A549 (cell line): Measurements from ENCODE around the gene RNF215. TPM values are rescaled to one million over a fixed set of nuclear protein-coding genes. Genes with fewer than 3 reads are reported as not detected.

ENCODE experiments used
- ATAC-seq, 2 experiments: fragments of 200-7000 bp in 1 of 2; fragments of >200 bp in 1 of 2; cut with Nextera tagmentation in 1 of 2; cut with Tn5 transposase in 1 of 2; 3 replicates each; pipeline versions ENCODE4 v1.8.0 to v1.9.1; 2018 to 2020; ENCODE audit warnings: mild to moderate bottlenecking in 1 of 2, moderate library complexity in 1 of 2
- CTCF ChIA-PET: fragments of 300-600 bp; sonication (Branson Sonifier 250); formaldehyde crosslinking; extraction: SDS; loops from one replicate; lab custom pipeline; 2021; ENCODE audit warnings: antibody characterized with exemption, inconsistent platforms; lab: Yijun Ruan, JAX
- POLR2A ChIA-PET: fragments of 350-600 bp; formaldehyde crosslinking; extraction: SDS; loops from one replicate; lab custom pipeline; 2021; ENCODE audit warnings: antibody characterized with exemption, inconsistent platforms; lab: Yijun Ruan, JAX
- DNase-seq, 2 experiments: peaks; one replicate each; pipeline versions ENCODE4 v3.0.0 to v3.0.0-alpha.2; 2011 to 2016; ENCODE audit warnings: low read depth in 1 of 2, low spot score in 1 of 2
- FAIRE-seq: peaks from 2 replicates; lab custom pipeline; 2011; peaks lifted over from hg19 to GRCh38; lab: Jason Lieb, UNC
- H3K27ac ChIP-seq, 2 experiments: fragments of >200 bp; sonication (Bioruptor Twin); formaldehyde crosslinking; 3 replicates each; pipeline ENCODE4 v1.5.1; 2016 to 2017
- H3K4me1 ChIP-seq: fragments of >200 bp; sonication (Bioruptor Twin); formaldehyde crosslinking; 3 replicates; pipeline ENCODE4 v1.6.1; 2016
- H3K4me2 ChIP-seq: fragments of >200 bp; sonication (Bioruptor Twin); formaldehyde crosslinking; 3 replicates; pipeline ENCODE4 v1.6.1; 2016
- H3K4me3 ChIP-seq: fragments of >200 bp; sonication (Bioruptor Twin); formaldehyde crosslinking; 3 replicates; pipeline ENCODE4 v1.5.1; 2016
- H3K9me3 ChIP-seq: fragments of >200 bp; sonication (Bioruptor Twin); formaldehyde crosslinking; 3 replicates; pipeline ENCODE4 v1.6.1; 2016
- BHLHE40 ChIP-seq: IDR thresholded peaks from 2 replicates; pipeline ENCODE4 v1.6.1; 2012; ENCODE audit warnings: low read depth, low read length, inconsistent platforms
- CBX2 ChIP-seq: fragments of 200-600 bp; sonication (generic); IDR thresholded peaks from 2 replicates; pipeline ENCODE4 v1.6.1; 2016; ENCODE audit warnings: low read depth, mild to moderate bottlenecking, borderline replicate concordance
- CEBPB ChIP-seq, 2 experiments: fragments of >200 bp in 1 of 2; sonication (Bioruptor Twin) in 1 of 2; formaldehyde crosslinking in 1 of 2; IDR thresholded peaks; 2 replicates each; pipeline ENCODE4 v1.6.1; 2012 to 2016
- EP300 ChIP-seq, 2 experiments: fragments of >200 bp; sonication (Bioruptor Twin); formaldehyde crosslinking; IDR thresholded peaks; 2 replicates in 1 of 2; 3 replicates in 1 of 2; pipeline ENCODE4 v1.6.1; 2016 to 2017
- ESRRA ChIP-seq: fragments of 150-350 bp; IDR thresholded peaks from 2 replicates; pipeline ENCODE4 v1.6.1; 2014; ENCODE audit warnings: mild to moderate bottlenecking, low read length, borderline replicate concordance
- FOSB ChIP-seq: fragments of 250-450 bp; sonication (Bioruptor Pico); IDR thresholded peaks from 2 replicates; pipeline ENCODE4 v1.5.0; 2020; ENCODE audit warnings: mild to moderate bottlenecking, moderate library complexity
- FOSL2 ChIP-seq, 2 experiments: fragments of 450-650 bp in 1 of 2; fragments of >200 bp in 1 of 2; sonication (Bioruptor Twin) in 1 of 2; formaldehyde crosslinking; IDR thresholded peaks; 2 replicates each; pipeline versions ENCODE4 v1.5.0 to v1.6.1; 2016 to 2020; ENCODE audit warnings: mild to moderate bottlenecking in 1 of 2, moderate library complexity in 1 of 2
- HEYL ChIP-seq: fragments of 250-450 bp; sonication (Bioruptor Pico); IDR thresholded peaks from 2 replicates; pipeline ENCODE4 v1.8.0; 2021; ENCODE audit warnings: mild to moderate bottlenecking, moderate library complexity
- HOXA7 ChIP-seq: fragments of 250-450 bp; sonication (Bioruptor Pico); IDR thresholded peaks from 2 replicates; pipeline ENCODE4 v1.5.0; 2020; ENCODE audit warnings: mild to moderate bottlenecking, moderate library complexity
- HOXB13 ChIP-seq: fragments of 250-450 bp; sonication (Bioruptor Pico); IDR thresholded peaks from 2 replicates; pipeline ENCODE4 v1.5.0; 2020; ENCODE audit warnings: low read depth, mild to moderate bottlenecking, moderate library complexity
- JUN ChIP-seq, 2 experiments: fragments of >200 bp; sonication (Bioruptor Twin); formaldehyde crosslinking; IDR thresholded peaks; 2 replicates in 1 of 2; 3 replicates in 1 of 2; pipeline ENCODE4 v1.6.1; 2016 to 2017
- KDM1A ChIP-seq: fragments of 200-600 bp; sonication (generic); IDR thresholded peaks from 2 replicates; pipeline ENCODE4 v1.6.1; 2016; ENCODE audit warnings: low read depth, mild to moderate bottlenecking
- POLR2AphosphoS2 ChIP-seq: conservative IDR thresholded peaks from 2 replicates; pipeline ENCODE4 v1.6.1; 2012; ENCODE audit warnings: low read length, improper control_type of control experiment, inconsistent platforms
- RARB ChIP-seq: fragments of 250-450 bp; sonication (Bioruptor Pico); IDR thresholded peaks from 2 replicates; pipeline ENCODE4 v1.8.0; 2021; ENCODE audit warnings: mild to moderate bottlenecking, moderate library complexity
- SMC3 ChIP-seq: fragments of >200 bp; sonication (Bioruptor Twin); formaldehyde crosslinking; IDR thresholded peaks from 3 replicates; pipeline ENCODE4 v1.6.1; 2018; ENCODE audit warnings: inconsistent platforms
- TFCP2L1 ChIP-seq: fragments of 250-450 bp; sonication (Bioruptor Pico); IDR thresholded peaks from 2 replicates; pipeline ENCODE4 v1.5.0; 2021; ENCODE audit warnings: mild to moderate bottlenecking
- ZSCAN20 ChIP-seq: fragments of 250-450 bp; sonication (Bioruptor Pico); IDR thresholded peaks from 2 replicates; pipeline ENCODE4 v1.8.0; 2022; ENCODE audit warnings: mild to moderate bottlenecking, moderate library complexity
- WGBS: methylation state at CpG from one replicate; pipeline ENCODE4 v1.1.6; 2017; ENCODE audit errors: missing lambda C conversion rate; 5-methylcytosine and 5-hydroxymethylcytosine counted together
- polyA plus RNA-seq, 4 experiments: library from polyadenylated mRNA; depleted of rRNA in 3 of 4; stranded (reverse); fragments of >200 nt; fragmentation: RNase III in 1 of 4; extraction: RNeasy Plus Mini Kit Qiagen cat#74134 plus additional on column Dnase treatment in 1 of 4; gene quantifications; 2 replicates in 3 of 4; 3 replicates in 1 of 4; pipeline ENCODE4 v1.2.3, GENCODE V29; 2011 to 2017
- TF ChIP-seq, protein P1 (sequence below): fragments of 450-650 bp; IDR thresholded peaks from 2 replicates; pipeline ENCODE4 v1.6.1; 2014; ENCODE audit warnings: antibody characterized with exemption
- TF ChIP-seq, protein P2 (sequence below): fragments of >200 bp; sonication (Bioruptor Twin); formaldehyde crosslinking; IDR thresholded peaks from 2 replicates; pipeline ENCODE4 v1.6.1; 2016

Gene RNF215
- polyA plus RNA-seq, 2 of the 4 experiments (the other 2 are of a cell fraction), result 16.4 to 19.5 TPM

DNA sequence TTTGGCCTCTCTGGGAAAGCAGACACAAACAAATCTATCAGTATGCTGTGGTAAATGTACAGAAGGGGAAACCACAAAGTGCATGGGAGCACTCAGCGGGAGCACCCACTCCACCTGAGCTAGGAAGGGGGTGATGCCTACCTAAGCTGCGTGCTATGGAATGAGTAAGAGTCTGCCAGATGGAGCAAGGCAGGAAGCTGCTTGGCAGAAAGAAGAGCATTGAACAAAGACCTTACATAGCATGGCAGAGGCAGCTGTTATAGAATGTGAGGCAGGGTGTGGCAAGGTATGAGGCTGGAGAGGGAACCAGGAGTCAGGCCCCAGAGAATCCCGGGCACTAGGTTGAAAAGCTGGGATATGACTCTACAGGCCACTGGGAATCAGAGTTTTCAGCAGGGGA is 24.6 kb upstream of the RNF215 start:
- ChIA-PET CTCF (interaction anchor here (0.7 to 2.7 kb wide), 4 partner anchors 21 to 55 kb away, joined by 3 to 11 read pairs (median 6); partner anchors contain the start of genes CCDC157, RNF215 and SF3A1), POLR2A (interaction anchor here (0.8 kb wide), 1 partner anchor 15 kb away, joined by 3 read pairs; the partner anchor contains the start of gene SEC14L2)
- no peak overlapping the region for H3K4me2 ChIP-seq
- ATAC-seq, result no peak
- H3K9me3 ChIP-seq, result no peaks in the 10 kb centered on the region
- DNase-seq, result no peak
- no peak for FAIRE-seq
- TF ChIP-seq, protein P1, sequence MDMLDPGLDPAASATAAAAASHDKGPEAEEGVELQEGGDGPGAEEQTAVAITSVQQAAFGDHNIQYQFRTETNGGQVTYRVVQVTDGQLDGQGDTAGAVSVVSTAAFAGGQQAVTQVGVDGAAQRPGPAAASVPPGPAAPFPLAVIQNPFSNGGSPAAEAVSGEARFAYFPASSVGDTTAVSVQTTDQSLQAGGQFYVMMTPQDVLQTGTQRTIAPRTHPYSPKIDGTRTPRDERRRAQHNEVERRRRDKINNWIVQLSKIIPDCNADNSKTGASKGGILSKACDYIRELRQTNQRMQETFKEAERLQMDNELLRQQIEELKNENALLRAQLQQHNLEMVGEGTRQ, result no peak
- TF ChIP-seq KDM1A, result no peak
- no peak for TF ChIP-seq ESRRA
- TF ChIP-seq FOSB (CRISPR knock-in tag), result no peak
- TF ChIP-seq HOXA7 (CRISPR knock-in tag), result no peak
- no peak for TF ChIP-seq TFCP2L1 (CRISPR knock-in tag)
- TF ChIP-seq, protein P2, sequence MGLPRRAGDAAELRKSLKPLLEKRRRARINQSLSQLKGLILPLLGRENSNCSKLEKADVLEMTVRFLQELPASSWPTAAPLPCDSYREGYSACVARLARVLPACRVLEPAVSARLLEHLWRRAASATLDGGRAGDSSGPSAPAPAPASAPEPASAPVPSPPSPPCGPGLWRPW, result no peak
- no peak for TF ChIP-seq JUN (IDR thresholded peaks at IDR 0.05)
- TF ChIP-seq BHLHE40, result no peak
- no peak for TF ChIP-seq FOSL2 (IDR thresholded peaks at IDR 0.05)
- TF ChIP-seq FOSL2 (CRISPR knock-in tag; IDR thresholded peaks at IDR 0.05), result no peak
- 76% methylated on average over 3 of the region's 3 CpGs for WGBS
- H3K4me3 ChIP-seq, result no peak overlapping the region
- peaks cover 18% of the 10 kb centered on the region for H3K4me1 ChIP-seq
- H3K27ac ChIP-seq, result no peak overlapping the region

DNA sequence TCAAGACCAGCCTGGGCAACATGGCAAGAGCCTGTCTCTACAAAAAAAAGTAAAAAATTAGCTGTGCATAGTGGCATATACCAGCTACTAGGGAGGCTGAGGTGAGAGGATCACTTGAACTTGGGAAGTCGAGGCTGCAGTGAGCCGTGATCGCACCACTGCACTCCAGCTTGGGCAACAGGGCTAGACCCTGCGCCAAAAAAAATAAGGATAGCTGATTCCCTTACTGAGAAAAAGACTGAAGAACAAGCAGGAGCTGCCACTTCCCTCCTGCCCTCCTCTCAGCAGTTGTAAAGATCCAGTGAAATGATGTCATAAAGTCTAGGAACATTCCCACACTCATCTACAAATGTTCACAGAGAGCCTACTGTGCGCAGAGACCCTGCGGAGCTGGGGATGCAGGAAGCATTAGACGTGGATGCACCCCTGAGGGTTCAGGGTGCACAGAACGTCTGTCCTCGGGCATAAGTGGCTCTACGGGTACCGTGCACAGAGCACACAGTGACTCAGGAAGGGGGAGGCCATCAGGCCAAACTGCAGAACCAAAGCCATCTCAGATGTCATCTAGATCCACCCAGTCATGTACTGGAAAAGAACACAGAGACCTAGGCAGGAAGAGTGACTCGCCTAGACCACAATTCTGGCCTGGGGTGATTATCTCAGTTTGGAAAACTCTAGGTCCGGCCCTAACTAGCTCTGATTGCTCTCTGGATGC is 21.3 kb upstream of the RNF215 start:
- CTCF ChIA-PET, result interaction anchor here (0.6 to 1.1 kb wide), 3 partner anchors 9 to 815 kb away, joined by 3 read pairs; no protein-coding TSS in a partner anchor
- POLR2A ChIA-PET, result interaction anchor here (0.6 kb wide), 1 partner anchor 20 kb away, joined by 7 read pairs; no protein-coding TSS in a partner anchor
- ATAC-seq (peak; percentile 62 to 65; a peak in 4 of 6 replicates), FAIRE-seq (no peak), DNase-seq (no peak)
- no peak overlapping the region for H3K4me3 ChIP-seq
- H3K27ac ChIP-seq, result peak overlapping the region; percentile 50 to 64; a peak in 3 of 6 replicates
- WGBS, result 61% methylated on average over 10 of the region's 13 CpGs
- H3K4me2 ChIP-seq, result no peak overlapping the region
- no peaks in the 10 kb centered on the region for H3K9me3 ChIP-seq
- peaks cover 7% of the 10 kb centered on the region; the same call in 2 of the 3 replicates for H3K4me1 ChIP-seq
- no peak for TF ChIP-seq RARB
- TF ChIP-seq, protein P2, result no peak
- TF ChIP-seq EP300 (IDR thresholded peaks at IDR 0.05), result no peak
- no peak for TF ChIP-seq POLR2AphosphoS2

DNA sequence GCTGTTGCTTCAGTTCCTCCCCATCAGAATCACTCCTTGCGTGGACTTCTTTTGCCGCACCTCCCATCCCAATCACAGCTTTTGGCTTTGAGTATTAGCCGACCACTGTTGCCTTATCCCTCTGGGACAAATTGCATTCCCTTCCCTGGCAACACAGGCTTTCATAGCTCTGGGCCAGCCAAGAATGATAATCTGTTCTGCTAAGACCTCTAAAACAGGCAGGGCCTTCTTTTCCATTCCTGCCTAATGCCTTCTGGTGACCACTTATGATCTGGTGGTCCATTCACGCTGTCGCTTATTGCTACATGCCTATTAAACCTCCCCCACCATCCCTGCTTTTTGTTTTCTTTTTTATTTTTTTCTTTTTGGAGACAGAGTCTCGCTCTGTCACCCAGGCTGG is 19.2 kb upstream of the RNF215 start:
- DNase-seq (no peak), ATAC-seq (no peak), FAIRE-seq (no peak)
- no peak overlapping the region for H3K4me2 ChIP-seq
- H3K4me3 ChIP-seq, result no peak overlapping the region
- no peaks in the 10 kb centered on the region for H3K9me3 ChIP-seq
- H3K27ac ChIP-seq, result no peak overlapping the region
- peaks cover 12% of the 10 kb centered on the region for H3K4me1 ChIP-seq
- WGBS, result 96% methylated on average over 6 of the region's 6 CpGs
- ChIA-PET CTCF (interaction anchor here (0.8 to 2.9 kb wide), 3 partner anchors 16 to 38 kb away, joined by 3 to 12 read pairs (median 3); partner anchors contain the start of gene RNF215), POLR2A (no interaction called here)
- TF ChIP-seq KDM1A (no peak), HOXB13 (CRISPR knock-in tag) (no peak), ZSCAN20 (no peak), SMC3 (no peak), CBX2 (no peak), TFCP2L1 (CRISPR knock-in tag) (no peak), CEBPB (IDR thresholded peaks at IDR 0.05) (no peak), HEYL (CRISPR knock-in tag) (no peak)
